HepG2 (cell line): Measurements from ENCODE around the gene SCN8A. TPM values are rescaled to one million over a fixed set of nuclear protein-coding genes. Genes with fewer than 3 reads are reported as not detected.

Experiments
- BATF2 ChIP-seq: sonication (generic); formaldehyde crosslinking; IDR thresholded peaks from 2 replicates; pipeline ENCODE4 v1.8.0; 2022; ENCODE audit warnings: mild to moderate bottlenecking, missing genetic modification reagents, moderate library complexity
- CEBPG ChIP-seq: IDR thresholded peaks from 2 replicates; pipeline ENCODE4 v1.6.1; 2016
- IKZF4 ChIP-seq: sonication (generic); formaldehyde crosslinking; IDR thresholded peaks from 2 replicates; pipeline ENCODE4 v1.5.1; 2020; ENCODE audit warnings: borderline replicate concordance, mild to moderate bottlenecking, low read depth, missing genetic modification reagents; ENCODE audit errors: not compliant biosample characterization
- KIAA2018 ChIP-seq: sonication (generic); formaldehyde crosslinking; IDR thresholded peaks from 2 replicates; pipeline ENCODE4 v1.5.0; 2020; ENCODE audit warnings: mild to moderate bottlenecking, missing genetic modification reagents, borderline replicate concordance
- NR2F6 ChIP-seq, 2 experiments: IDR thresholded peaks; 2 replicates each; pipeline ENCODE4 v1.6.1; 2016; ENCODE audit warnings: antibody characterized with exemption in 1 of 2, mild to moderate bottlenecking in 1 of 2
- PRMT3 ChIP-seq: sonication (generic); formaldehyde crosslinking; IDR thresholded peaks from 2 replicates; pipeline ENCODE4 v1.8.1; 2022; ENCODE audit warnings: low read depth, mild to moderate bottlenecking, moderate library complexity, missing genetic modification reagents, borderline replicate concordance
- SMAD9 ChIP-seq: sonication (generic); formaldehyde crosslinking; IDR thresholded peaks from 2 replicates; pipeline ENCODE4 v1.5.1; 2020; ENCODE audit warnings: mild to moderate bottlenecking, missing genetic modification reagents
- SMYD3 ChIP-seq: sonication (generic); formaldehyde crosslinking; IDR thresholded peaks from 2 replicates; pipeline ENCODE4 v1.8.1; 2023; ENCODE audit warnings: mild to moderate bottlenecking, missing genetic modification reagents
- SNAI1 ChIP-seq: sonication (generic); formaldehyde crosslinking; IDR thresholded peaks from 2 replicates; pipeline ENCODE4 v1.5.0; 2020; ENCODE audit warnings: mild to moderate bottlenecking, missing genetic modification reagents, borderline replicate concordance
- SNAPC2 ChIP-seq: sonication (generic); formaldehyde crosslinking; IDR thresholded peaks from 2 replicates; pipeline ENCODE4 v1.8.1; 2022; ENCODE audit warnings: mild to moderate bottlenecking, missing genetic modification reagents
- THAP9 ChIP-seq: sonication (generic); formaldehyde crosslinking; IDR thresholded peaks from 2 replicates; pipeline ENCODE4; 2020; ENCODE audit warnings: missing genetic modification reagents, mild to moderate bottlenecking, borderline replicate concordance
- ZNF18 ChIP-seq: sonication (generic); formaldehyde crosslinking; IDR thresholded peaks from 2 replicates; pipeline ENCODE4 v1.8.0; 2022; ENCODE audit warnings: mild to moderate bottlenecking, missing genetic modification reagents; ENCODE audit not compliant: insufficient replicate concordance
- ZNF557 ChIP-seq: sonication (generic); formaldehyde crosslinking; IDR thresholded peaks from 2 replicates; pipeline ENCODE4 v1.4.0; 2020; ENCODE audit warnings: missing genetic modification reagents
- ZNF572 ChIP-seq: sonication (generic); formaldehyde crosslinking; IDR thresholded peaks from 2 replicates; pipeline ENCODE4 v1.5.1; 2020; ENCODE audit warnings: mild to moderate bottlenecking, missing genetic modification reagents
- polyA plus RNA-seq, 8 experiments: library from polyadenylated mRNA; depleted of rRNA in 3 of 8; stranded (reverse) in 7 of 8; unstranded in 1 of 8; fragments of >200 nt; fragmentation: Illumina TruSeq in 4 of 8; extraction: Trizol in 4 of 8; gene quantifications; 2 replicates each; pipeline versions ENCODE4 v1.2.1 to v1.2.3, GENCODE V29; 2011 to 2016; ENCODE audit warnings: low read depth in 4 of 8, missing spikeins in 1 of 8, mixed read lengths in 1 of 8; ENCODE audit not compliant: insufficient read depth in 1 of 8
- total RNA-seq, 5 experiments: library from RNA; depleted of rRNA; stranded (reverse); fragments of >200 nt; fragmentation: Illumina TruSeq; extraction: Trizol; gene quantifications; 2 replicates each; pipeline ENCODE4 v1.2.3, GENCODE V29; 2016; ENCODE audit warnings: low read depth in 1 of 5

SCN8A gene
- total and polyA plus RNA-seq, 2 of the 13 experiments (the other 11 are each of a cell fraction or from before 2014, with no cell fraction given) = 0.57 to 1.4 TPM

GRCh38 chr12:51814311-51815088, 223.5 kb downstream of the SCN8A start (continued):
- TF ChIP-seq KIAA2018 (CRISPR knock-in tag) = no peak
- no peak for TF ChIP-seq IKZF4 (CRISPR knock-in tag)
- TF ChIP-seq ZNF572 = no peak
- no peak for TF ChIP-seq CEBPG (CRISPR knock-in tag)
- TF ChIP-seq SMAD9 (CRISPR knock-in tag) = no peak
- TF ChIP-seq PRMT3 (CRISPR knock-in tag) = no peak
- TF ChIP-seq ZNF557 (CRISPR knock-in tag) = no peak
- no peak for TF ChIP-seq BATF2 (CRISPR knock-in tag)
- TF ChIP-seq THAP9 (CRISPR knock-in tag) = no peak; the same call in 1 of the 2 replicates
- no peak for TF ChIP-seq SNAPC2 (CRISPR knock-in tag)
- no peak for TF ChIP-seq SMYD3 (CRISPR knock-in tag)
- TF ChIP-seq SNAI1 (CRISPR knock-in tag) = no peak
- no peak for TF ChIP-seq ZNF18 (CRISPR knock-in tag)
- no peak for TF ChIP-seq NR2F6 (IDR thresholded peaks at IDR 0.05)
- peak; percentile 35; the same call in 1 of the 2 replicates for TF ChIP-seq NR2F6 (CRISPR knock-in tag; IDR thresholded peaks at IDR 0.05)
